IPS DF 19.7 (cell line): Measurements from ENCODE around the gene KRT26.

Source experiments
- DNase-seq: peaks from one replicate; pipeline ENCODE4 v3.0.0-alpha.2; 2013; ENCODE audit warnings: low read depth, low spot score

Gene KRT26

GRCh38 chr17:40727447-40728231, 44.4 kb downstream of the KRT26 start:
- no peak for DNase-seq

DNA sequence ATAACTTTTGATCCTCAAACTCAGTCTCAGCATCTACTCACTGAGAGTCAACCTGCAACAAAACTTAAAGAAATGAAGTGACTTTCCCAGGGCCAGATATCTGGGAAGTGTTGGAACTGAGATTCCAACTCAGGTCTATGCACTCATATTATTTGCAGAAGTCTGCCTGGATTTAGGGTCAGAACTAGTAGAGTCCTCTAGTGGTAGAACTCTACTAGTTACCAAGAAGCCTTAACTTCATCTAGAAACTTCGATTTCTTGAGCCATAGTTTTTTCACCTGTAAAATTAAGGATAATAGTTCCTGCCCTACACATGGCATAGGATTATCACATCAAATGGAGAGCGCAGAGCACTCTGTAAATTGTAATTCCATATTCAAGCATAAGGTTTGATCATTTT, 45.1 kb downstream of the KRT26 start:
- DNase-seq = no peak

DNA sequence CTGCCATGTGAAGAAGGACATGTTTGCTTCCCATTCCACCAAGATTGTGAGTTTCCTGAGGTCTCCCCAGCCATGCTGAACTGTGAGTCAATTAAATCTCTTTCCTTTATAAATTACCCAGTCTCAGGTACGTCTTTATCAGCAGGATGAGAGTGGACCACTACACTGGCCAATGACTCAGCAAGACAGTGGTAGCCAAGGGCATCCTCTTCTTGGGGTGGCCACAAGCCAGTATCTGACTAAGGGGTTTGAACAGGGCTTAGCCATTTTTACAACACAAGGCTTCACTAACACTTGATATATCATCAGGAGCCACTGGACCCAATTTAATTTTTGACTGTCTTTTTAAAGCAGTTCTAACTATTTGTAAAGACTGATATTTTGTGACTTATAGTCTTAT, 47.3 kb downstream of the KRT26 start:
- DNase-seq = no peak

- DNase-seq = no peak
Observed at GRCh38 chr17:40722241-40722640, 49.8 kb downstream of the KRT26 start.

- no peak for DNase-seq
Observed at GRCh38 chr17:40720899-40721298, 51.1 kb downstream of the KRT26 start.

DNA sequence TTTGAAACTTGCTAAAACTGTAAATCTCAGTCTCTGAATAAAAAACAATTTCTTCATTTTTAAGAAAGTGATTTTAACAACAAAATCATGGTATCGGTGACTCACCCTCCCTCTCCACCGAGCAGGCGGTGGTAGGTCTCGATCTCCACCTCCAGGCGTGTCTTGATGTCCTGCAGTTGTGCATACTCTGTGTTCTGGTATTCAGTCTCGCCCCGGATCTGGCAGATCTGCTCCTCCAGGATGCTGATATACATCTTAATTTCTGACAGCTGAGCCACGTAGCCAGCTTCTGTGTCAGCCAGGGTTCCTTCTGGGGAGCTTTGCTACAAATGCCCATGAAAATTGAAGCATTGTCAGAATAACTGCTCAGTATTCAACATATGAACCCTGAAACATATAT, 53.1 kb downstream of the KRT26 start:
- DNase-seq = no peak

DNA sequence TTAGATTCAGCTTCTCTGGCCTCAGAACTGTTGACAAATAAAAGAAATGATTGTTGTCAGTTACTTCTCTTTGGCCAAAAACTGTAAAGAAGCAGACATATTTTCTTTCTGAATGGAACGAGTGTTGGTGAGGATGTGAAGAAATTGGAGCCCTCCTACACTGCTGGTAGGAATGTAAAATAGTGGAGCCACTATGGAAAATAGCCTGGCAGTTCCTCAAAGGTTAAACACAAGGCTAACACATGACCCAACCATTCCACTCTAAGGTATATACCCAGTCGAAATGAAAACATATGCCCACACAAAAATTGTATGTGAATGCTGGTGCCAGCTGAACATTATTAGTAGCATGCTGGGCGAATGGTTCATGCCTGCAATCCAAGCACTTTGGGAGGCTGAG, 54.2 kb downstream of the KRT26 start:
- DNase-seq = no peak
